Measurements from ENCODE around the gene SOX6. TPM values are rescaled to one million over a fixed set of nuclear protein-coding genes. Genes with fewer than 3 reads are reported as not detected.

SOX6 gene
- polyA plus RNA-seq, 1 of the 3 experiments (the other 2 are of a cell fraction): 0.03 TPM

DNA sequence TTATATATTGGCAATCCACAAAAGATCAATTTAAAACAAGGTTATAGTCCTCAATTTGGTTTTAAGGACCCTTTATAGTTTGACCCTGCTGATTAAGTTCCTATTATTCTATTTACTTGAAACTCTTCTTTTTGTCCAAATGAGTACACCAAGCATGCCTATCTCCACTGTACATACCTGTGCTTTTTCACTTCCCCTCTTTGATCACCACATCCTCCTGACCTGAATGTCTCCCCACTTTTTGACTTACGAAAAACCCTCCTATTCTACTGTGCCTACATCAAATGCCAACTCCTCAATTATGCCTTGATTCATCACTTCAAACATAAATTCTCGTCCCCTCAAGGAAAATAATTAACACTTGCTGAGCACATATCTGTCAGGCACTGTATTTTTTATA, 113.5 kb downstream of the SOX6 start:
- no peaks in the 10 kb centered on the region for H3K79me2 ChIP-seq (ENCODE audit: insufficient read depth)
- H3K27me3 ChIP-seq (ENCODE audit: insufficient read depth): no peaks in the 10 kb centered on the region
- H3K36me3 ChIP-seq (replicated peaks in 1 of 2; ENCODE audit: control insufficient read depth in 1 of 2, insufficient read depth in 2 of 2, low read length in 1 of 2): no peaks in the 10 kb centered on the region
- no peaks in the 10 kb centered on the region for H3F3A ChIP-seq (replicated peaks; ENCODE audit: insufficient read depth)
- no peak for DNase-seq
- H2AFZ ChIP-seq (ENCODE audit: low read depth): no peak overlapping the region
- H4K20me1 ChIP-seq (ENCODE audit: insufficient read depth): no peaks in the 10 kb centered on the region
- ChIA-PET POLR2A (no interaction called here), CTCF (no interaction called here)
- H3K27ac ChIP-seq (ENCODE audit: low read depth in 2 of 2, low read length in 1 of 2): no peak overlapping the region
- no peaks in the 10 kb centered on the region for H3K9me2 ChIP-seq
- H3K9ac ChIP-seq: no peak overlapping the region
- H3K4me3 ChIP-seq (ENCODE audit: low read depth in 2 of 2, low read length in 1 of 2): no peak overlapping the region
- TF ChIP-seq TCF12 (IDR thresholded peaks at IDR 0.05): no peak
- TF ChIP-seq GATA2 (CRISPR knock-in tag; IDR thresholded peaks at IDR 0.05): no peak
- TF ChIP-seq MEF2A (IDR thresholded peaks at IDR 0.05; ENCODE audit: borderline replicate concordance, low read depth): no peak
- TF ChIP-seq RXRA (IDR thresholded peaks at IDR 0.05; ENCODE audit: borderline replicate concordance, low read depth): no peak
- H3K9me3 ChIP-seq: no peaks in the 10 kb centered on the region; the same call in 1 of the 2 replicates
- no peaks in the 10 kb centered on the region for H3K4me1 ChIP-seq (ENCODE audit: control insufficient read depth in 1 of 2, insufficient read depth in 2 of 2, low read depth in 1 of 2, low read length in 1 of 2)
- no peak overlapping the region for H3K4me2 ChIP-seq
- WGBS (ENCODE audit: low lambda C conversion rate): 40% methylated on average over 2 of the region's 2 CpGs

DNA sequence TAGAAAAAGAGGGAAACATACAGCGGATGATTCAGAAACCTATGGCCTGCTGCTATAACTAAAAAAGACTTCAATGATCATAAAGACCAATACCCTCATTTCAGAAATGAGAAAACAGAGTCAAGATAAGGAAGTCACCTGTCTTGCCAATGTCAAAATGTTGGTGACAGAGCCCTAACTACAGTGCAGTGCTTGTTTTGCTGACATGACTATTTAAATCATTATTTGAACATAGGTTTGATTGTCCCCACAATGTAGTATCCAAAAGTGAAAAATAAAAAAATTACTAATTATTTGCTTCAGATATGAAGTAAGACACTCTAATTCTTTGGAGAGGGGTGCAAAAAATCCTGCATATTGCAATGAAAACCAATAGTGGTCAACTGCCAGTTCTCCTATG, 115.7 kb downstream of the SOX6 start:
- TF ChIP-seq, protein P1, sequence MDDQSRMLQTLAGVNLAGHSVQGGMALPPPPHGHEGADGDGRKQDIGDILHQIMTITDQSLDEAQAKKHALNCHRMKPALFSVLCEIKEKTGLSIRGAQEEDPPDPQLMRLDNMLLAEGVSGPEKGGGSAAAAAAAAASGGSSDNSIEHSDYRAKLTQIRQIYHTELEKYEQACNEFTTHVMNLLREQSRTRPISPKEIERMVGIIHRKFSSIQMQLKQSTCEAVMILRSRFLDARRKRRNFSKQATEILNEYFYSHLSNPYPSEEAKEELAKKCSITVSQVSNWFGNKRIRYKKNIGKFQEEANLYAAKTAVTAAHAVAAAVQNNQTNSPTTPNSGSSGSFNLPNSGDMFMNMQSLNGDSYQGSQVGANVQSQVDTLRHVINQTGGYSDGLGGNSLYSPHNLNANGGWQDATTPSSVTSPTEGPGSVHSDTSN (IDR thresholded peaks at IDR 0.05): no peak
- TF ChIP-seq, protein P2, sequence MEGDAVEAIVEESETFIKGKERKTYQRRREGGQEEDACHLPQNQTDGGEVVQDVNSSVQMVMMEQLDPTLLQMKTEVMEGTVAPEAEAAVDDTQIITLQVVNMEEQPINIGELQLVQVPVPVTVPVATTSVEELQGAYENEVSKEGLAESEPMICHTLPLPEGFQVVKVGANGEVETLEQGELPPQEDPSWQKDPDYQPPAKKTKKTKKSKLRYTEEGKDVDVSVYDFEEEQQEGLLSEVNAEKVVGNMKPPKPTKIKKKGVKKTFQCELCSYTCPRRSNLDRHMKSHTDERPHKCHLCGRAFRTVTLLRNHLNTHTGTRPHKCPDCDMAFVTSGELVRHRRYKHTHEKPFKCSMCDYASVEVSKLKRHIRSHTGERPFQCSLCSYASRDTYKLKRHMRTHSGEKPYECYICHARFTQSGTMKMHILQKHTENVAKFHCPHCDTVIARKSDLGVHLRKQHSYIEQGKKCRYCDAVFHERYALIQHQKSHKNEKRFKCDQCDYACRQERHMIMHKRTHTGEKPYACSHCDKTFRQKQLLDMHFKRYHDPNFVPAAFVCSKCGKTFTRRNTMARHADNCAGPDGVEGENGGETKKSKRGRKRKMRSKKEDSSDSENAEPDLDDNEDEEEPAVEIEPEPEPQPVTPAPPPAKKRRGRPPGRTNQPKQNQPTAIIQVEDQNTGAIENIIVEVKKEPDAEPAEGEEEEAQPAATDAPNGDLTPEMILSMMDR (IDR thresholded peaks at IDR 0.05): no peak
- TF ChIP-seq FOXM1 (IDR thresholded peaks at IDR 0.05; ENCODE audit: low read depth) (no peak), MXI1 (IDR thresholded peaks at IDR 0.05; ENCODE audit: low read depth, low read length) (no peak), NFIC (IDR thresholded peaks at IDR 0.05; ENCODE audit: borderline replicate concordance) (no peak), MEF2A (IDR thresholded peaks at IDR 0.05; ENCODE audit: borderline replicate concordance, low read depth) (no peak), NRF1 (IDR thresholded peaks at IDR 0.05; ENCODE audit: low read depth, low read length) (no peak), RFX5 (IDR thresholded peaks at IDR 0.05; ENCODE audit: low read length) (no peak), GATA2 (CRISPR knock-in tag; IDR thresholded peaks at IDR 0.05) (no peak), FOXJ3 (CRISPR knock-in tag; IDR thresholded peaks at IDR 0.05) (no peak), RCOR1 (IDR thresholded peaks at IDR 0.05; ENCODE audit: low read length) (no peak), TAF1 (IDR thresholded peaks at IDR 0.05; ENCODE audit: borderline replicate concordance, low read depth, low read length) (no peak), CHD2 (IDR thresholded peaks at IDR 0.05; ENCODE audit: low read length, partially characterized antibody) (no peak), GABPA (IDR thresholded peaks at IDR 0.05; ENCODE audit: low read depth) (no peak)
- TF ChIP-seq, protein P3, sequence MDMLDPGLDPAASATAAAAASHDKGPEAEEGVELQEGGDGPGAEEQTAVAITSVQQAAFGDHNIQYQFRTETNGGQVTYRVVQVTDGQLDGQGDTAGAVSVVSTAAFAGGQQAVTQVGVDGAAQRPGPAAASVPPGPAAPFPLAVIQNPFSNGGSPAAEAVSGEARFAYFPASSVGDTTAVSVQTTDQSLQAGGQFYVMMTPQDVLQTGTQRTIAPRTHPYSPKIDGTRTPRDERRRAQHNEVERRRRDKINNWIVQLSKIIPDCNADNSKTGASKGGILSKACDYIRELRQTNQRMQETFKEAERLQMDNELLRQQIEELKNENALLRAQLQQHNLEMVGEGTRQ (IDR thresholded peaks at IDR 0.05; ENCODE audit: borderline replicate concordance, low read depth, low read length): no peak
- TF ChIP-seq, protein P4, sequence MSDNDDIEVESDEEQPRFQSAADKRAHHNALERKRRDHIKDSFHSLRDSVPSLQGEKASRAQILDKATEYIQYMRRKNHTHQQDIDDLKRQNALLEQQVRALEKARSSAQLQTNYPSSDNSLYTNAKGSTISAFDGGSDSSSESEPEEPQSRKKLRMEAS (IDR thresholded peaks at IDR 0.05; ENCODE audit: low read depth): no peak
- Histone ChIP-seq H4K20me1 (ENCODE audit: insufficient read depth) (no peaks in the 10 kb centered on the region), H3K79me2 (ENCODE audit: insufficient read depth) (no peaks in the 10 kb centered on the region), H3K4me2 (no peak overlapping the region), H3K4me3 (ENCODE audit: low read depth in 2 of 2, low read length in 1 of 2) (no peak overlapping the region), H3K9me2 (no peaks in the 10 kb centered on the region), H3K9me3 (no peaks in the 10 kb centered on the region), H3K9ac (no peak overlapping the region), H3K4me1 (ENCODE audit: control insufficient read depth in 1 of 2, insufficient read depth in 2 of 2, low read depth in 1 of 2, low read length in 1 of 2) (no peaks in the 10 kb centered on the region; a peak in 1 of 4 replicates), H3K27ac (ENCODE audit: low read depth in 2 of 2, low read length in 1 of 2) (no peak overlapping the region), H3K36me3 (replicated peaks in 1 of 2; ENCODE audit: control insufficient read depth in 1 of 2, insufficient read depth in 2 of 2, low read length in 1 of 2) (no peaks in the 10 kb centered on the region), H3K27me3 (ENCODE audit: insufficient read depth) (no peaks in the 10 kb centered on the region), H2AFZ (ENCODE audit: low read depth) (no peak overlapping the region), H3F3A (replicated peaks; ENCODE audit: insufficient read depth) (no peaks in the 10 kb centered on the region)
- DNase-seq: no peak
- POLR2A ChIA-PET: no interaction called here
- 80% methylated on average over 1 of the region's 1 CpG for WGBS (ENCODE audit: low lambda C conversion rate)
- CTCF ChIA-PET: no interaction called here

Measured in SK-N-SH (cell line).